Suppressor macrophage treated with lipopolysaccharide for 4 hours (primary cell): ENCODE data around the gene FLAD1.

ENCODE experiments used
- DNase-seq: peaks from one replicate; pipeline ENCODE4 v3.0.0-alpha.2; 2020

FLAD1 gene

GRCh38 chr1:155005076-155006011 is 22.2 kb downstream of the FLAD1 start:
- DNase-seq, result no peak

GRCh38 chr1:155006601-155007101 is 23.5 kb downstream of the FLAD1 start:
- peak; percentile 65 for DNase-seq

GRCh38 chr1:155007251-155007828 is 24.2 kb downstream of the FLAD1 start:
- no peak for DNase-seq

GRCh38 chr1:155008015-155008941 is 25.1 kb downstream of the FLAD1 start:
- no peak for DNase-seq

GRCh38 chr1:155009221-155009711 is 26.1 kb downstream of the FLAD1 start:
- DNase-seq, result no peak

- no peak for DNase-seq
These were observed 26.6 kb downstream of the FLAD1 start for GRCh38 chr1:155009742-155010141.

- no peak for DNase-seq
These were observed 27.2 kb downstream of the FLAD1 start for GRCh38 chr1:155010211-155010918.

- no peak for DNase-seq
These were observed 27.9 kb downstream of the FLAD1 start for GRCh38 chr1:155011004-155011416.

- no peak for DNase-seq
These were observed 28.4 kb downstream of the FLAD1 start for GRCh38 chr1:155011437-155012025.

- peak; percentile 70 for DNase-seq
These were observed 28.9 kb downstream of the FLAD1 start for GRCh38 chr1:155012026-155012546.

GRCh38 chr1:155012776-155013602 is 29.8 kb downstream of the FLAD1 start:
- no peak for DNase-seq

GRCh38 chr1:155013632-155014031 is 30.5 kb downstream of the FLAD1 start:
- no peak for DNase-seq

- DNase-seq, result no peak
These were observed 31.8 kb downstream of the FLAD1 start for GRCh38 chr1:155014709-155015508.

GRCh38 chr1:155015527-155016230 is 32.5 kb downstream of the FLAD1 start:
- DNase-seq, result no peak

- no peak for DNase-seq
These were observed 33.2 kb downstream of the FLAD1 start for GRCh38 chr1:155016231-155016831.

GRCh38 chr1:155017041-155017945 is 34.1 kb downstream of the FLAD1 start:
- DNase-seq, result peak; percentile 85

- no peak for DNase-seq
These were observed 34.8 kb downstream of the FLAD1 start for GRCh38 chr1:155017946-155018316.
